DMS153 (cell line): ENCODE data around the gene SERPINE2.
"Not testable (repeated sequence)": the region's sequence is repeated elsewhere in the genome, so short reads cannot be mapped to it uniquely, and the experiment has no call there.

ENCODE experiments used
- DNase-seq: peaks from one replicate; lab custom pipeline; 2025; lab: John Stamatoyannopoulos, UW

SERPINE2 gene

DNA sequence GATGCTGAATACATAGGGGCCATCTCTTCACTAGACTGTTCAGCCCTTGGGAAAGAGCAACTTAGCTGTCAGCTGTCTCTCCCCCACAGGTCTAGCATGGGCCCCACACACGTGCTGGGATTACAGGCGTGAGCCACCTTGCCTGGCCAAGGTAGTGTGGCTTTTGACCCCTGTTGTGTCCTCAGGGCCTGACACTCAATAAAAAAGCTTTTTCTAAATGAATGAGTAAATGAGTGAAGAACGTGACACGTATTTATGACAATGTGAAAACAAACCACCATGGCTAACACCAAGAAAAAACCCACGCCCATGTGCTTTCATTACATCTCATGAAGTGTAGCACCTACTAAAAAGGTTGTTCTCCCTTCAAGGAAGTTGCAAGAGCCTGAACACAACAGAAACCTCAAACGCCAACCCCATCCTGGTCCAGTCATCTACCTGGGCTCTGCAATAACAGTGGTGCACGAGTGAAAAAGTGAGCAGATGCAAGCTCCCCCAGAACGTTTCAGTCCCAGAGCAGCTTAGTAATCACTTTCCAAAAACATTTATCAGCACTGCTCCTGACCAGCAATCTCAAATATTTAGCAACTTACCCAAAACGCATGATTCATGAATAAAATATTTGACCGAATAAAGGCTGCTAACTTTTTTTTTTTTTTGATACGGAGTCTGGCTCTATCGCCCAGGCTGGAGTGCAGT is 97.4 kb downstream of the SERPINE2 start:
- DNase-seq: no peak

DNA sequence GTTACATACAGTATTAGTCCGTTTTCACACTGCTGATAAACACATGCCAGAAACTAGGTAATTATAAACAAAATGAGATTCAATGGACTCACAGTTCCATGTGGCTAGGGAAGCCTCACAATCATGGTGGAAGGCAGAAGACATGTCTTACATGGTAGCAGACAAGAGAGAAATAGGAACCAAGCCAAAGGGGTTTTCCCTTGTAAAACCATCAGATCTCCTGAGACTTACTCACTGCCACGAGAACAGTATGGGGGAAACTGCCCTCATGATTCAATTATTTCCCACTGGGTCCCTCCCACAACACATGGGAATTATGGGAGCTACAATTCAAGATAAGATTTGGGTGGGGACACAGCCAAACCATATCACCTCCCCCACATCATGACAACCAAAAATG is 99.6 kb downstream of the SERPINE2 start:
- DNase-seq: not testable (repeated sequence)

DNA sequence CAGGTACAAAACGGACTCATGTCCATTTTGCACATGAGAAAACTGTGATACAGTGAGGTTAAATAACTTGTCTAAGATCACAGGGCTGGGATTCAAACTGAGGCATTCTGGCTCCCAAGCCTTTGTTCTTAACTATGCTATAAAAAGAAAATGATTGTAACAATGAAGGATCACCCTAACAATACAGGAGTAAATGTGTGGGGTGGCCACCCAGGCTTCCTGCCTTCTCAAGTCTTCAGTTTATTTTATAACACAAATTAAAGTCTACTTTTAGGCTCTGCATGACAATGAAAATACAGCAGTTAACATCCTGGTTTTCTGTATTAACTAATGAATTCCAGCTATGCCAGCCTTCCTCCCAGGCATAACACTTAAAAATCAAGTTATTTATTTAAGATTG is 101.6 kb downstream of the SERPINE2 start:
- DNase-seq: no peak

DNA sequence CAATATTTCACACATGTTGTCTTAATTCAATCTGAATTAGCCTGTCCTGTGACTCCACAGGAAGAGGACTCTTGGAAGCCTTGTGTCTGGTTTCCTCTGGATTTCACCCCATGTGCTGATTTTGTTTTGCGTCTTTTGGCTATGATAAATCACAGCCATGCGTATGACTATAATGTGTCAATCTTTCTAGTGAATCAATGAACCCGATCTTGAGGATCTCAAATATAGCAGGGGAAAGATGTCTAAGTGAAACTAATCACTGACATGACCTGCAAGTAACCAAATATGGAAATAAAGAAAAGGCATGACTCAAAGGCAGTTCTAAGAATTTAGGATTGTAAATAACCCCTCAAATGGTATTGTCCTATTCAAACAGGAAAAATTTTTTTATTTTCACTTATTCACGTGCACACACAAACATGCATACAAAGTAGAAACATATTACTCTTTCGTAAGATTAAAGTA is 102.2 kb downstream of the SERPINE2 start:
- DNase-seq: no peak

DNA sequence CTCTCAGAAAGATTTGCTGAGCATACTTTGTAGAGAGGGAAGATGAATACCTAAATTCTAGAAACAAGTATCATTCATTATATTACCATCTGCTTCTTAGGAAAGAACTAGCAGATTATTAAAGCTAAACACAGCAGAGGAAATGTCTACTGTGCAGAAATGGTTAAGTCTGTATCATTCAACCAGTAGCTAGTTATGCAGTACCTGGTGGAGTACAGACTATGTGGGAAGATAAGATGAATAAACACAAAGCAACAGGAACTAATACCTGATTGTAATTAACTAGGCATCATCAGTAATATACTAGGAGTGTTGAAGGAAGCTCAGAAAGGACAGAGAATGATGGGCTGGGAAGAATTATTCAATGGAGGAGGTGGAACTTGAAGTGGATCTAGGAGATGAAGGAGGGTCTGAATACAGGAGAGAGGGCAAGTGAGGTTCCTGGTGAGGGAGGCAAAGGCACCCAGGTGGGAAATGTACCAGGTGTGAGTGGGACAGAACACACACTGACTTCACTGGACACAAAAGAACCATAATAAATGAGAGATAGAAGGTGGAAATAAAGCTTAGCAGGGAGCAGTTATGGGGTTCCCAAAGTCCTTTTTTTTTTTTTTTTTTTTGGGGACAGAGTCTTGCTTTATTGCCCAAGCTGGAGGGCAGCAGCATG is 103.5 kb downstream of the SERPINE2 start:
- DNase-seq: no peak

DNA sequence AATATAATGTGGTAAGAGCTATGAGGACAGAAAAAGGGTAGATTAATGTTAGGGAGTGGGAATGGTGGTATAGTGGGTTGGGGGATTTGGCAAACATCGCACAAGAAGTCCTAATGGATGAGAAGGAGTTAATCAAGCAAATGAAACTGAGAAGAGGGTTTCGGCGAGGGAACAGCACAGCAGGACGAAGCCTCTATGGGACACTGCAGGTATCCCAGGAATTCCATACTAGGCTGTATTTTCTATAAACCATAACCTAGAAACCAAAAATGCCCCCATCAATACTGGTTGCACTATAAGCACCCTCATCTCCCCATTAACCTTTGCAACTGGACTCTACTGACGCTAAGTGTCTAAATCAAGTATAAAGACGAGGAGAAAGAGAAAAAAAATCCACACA is 104.2 kb downstream of the SERPINE2 start:
- DNase-seq: no peak

DNA sequence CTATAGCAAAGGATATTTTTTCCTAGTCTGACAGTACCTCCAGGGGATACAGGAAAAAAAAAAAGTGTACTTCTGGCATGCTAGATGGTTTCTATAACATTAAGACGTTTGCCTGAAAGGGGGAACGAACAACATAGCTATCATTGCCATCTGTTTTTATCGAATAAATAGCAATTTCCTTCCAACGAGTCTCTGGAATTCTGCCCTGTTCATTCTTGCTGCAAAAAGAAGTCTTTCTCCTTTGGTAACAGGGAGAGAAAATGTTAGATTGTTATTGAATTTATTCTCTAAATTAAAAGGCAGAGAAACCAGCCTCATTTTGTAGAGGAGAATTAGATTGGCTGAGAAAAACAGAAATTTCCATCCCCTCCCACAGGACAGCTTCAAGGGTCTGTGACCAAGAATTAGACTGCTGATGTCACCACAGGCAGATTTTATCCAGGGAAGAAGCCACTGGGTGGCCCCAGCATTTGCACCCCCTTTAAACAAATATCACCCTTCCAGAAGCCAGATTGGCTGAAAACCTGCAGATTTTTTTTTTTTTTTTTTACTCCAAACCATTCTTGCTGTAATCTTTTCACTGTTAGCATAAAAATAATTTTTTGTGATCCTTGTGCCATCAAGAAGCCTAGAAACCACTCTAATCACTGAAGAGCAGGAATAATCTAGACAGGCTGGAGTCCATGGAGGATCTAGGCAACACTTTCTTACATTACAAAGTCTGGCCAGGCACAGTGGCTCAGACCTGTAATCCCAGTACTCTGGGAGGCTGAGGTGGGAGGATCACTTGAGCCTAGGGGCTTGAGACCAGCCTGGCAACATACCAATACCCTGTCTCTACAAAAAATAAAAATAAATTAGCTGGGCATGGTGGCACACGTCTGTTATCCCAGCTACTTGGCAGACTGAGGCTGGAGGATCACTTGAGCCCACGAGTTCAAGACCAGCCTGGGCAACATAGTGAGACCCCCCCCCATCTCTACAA is 106.0 kb downstream of the SERPINE2 start:
- DNase-seq: no peak

DNA sequence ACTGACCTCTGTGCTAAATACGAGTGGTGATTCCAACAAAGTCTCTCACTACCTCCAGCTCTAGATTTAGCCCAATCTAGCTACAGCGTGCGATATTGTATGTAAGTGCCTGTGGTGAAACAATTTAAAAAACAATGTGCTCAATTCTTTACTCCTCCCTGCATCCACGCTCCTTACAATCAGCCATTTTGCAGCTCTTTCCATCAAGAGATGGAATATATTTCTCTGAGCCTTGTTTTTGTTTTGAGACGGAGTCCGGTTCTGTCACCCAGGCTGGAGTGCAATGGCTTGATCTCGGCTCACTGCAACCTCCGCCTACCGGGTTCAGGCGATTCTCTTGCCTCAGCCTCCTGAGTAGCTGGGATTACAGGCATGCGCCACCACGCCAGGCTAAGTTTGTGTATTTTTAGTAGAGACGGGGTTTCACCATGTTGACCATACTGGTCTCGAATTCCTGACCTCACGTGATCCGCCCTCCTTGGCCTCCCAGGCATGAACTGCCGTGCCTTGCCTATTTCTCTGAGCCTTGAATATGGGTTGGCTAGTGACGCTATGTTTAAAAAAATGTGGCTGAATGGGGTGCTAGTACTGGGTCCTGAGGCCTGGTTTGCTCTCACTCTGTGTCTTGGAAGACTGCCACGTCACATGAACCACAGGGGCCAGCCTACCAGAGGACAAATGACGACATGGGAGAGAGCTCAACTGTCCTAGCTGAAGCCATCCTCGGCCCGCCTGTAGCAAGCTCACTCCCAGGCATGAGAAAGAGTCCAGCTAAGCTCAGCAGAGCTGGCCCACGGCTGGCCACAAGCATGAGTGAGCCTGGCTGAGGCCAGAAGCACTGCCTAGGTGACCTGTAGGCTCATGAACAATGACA is 108.7 kb downstream of the SERPINE2 start:
- DNase-seq: no peak

DNA sequence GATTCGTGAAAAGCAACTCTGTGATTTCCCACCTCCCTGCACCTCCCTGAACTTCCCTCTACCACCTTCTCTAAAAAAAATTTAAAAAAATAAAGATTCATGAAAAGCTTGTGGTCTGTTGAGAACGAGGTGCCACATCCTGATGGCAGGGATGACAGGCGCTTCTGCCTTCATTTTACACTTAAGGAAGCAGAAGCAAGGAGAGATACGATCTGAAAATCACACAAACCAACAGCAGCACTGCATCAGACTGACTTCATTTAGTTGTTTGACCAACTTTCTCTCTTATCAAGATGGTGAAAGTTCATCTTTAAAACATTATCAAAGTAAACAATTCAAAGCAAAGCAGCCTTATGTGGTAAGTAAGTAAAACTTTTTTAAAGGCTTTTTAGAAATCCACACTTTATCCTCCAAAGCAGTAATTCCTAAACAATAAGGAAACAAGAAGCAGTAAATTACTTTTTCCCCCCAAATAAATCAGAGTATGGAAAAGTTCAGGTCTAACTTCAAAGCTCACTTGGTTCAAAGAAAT is 109.4 kb downstream of the SERPINE2 start:
- DNase-seq: no peak

DNA sequence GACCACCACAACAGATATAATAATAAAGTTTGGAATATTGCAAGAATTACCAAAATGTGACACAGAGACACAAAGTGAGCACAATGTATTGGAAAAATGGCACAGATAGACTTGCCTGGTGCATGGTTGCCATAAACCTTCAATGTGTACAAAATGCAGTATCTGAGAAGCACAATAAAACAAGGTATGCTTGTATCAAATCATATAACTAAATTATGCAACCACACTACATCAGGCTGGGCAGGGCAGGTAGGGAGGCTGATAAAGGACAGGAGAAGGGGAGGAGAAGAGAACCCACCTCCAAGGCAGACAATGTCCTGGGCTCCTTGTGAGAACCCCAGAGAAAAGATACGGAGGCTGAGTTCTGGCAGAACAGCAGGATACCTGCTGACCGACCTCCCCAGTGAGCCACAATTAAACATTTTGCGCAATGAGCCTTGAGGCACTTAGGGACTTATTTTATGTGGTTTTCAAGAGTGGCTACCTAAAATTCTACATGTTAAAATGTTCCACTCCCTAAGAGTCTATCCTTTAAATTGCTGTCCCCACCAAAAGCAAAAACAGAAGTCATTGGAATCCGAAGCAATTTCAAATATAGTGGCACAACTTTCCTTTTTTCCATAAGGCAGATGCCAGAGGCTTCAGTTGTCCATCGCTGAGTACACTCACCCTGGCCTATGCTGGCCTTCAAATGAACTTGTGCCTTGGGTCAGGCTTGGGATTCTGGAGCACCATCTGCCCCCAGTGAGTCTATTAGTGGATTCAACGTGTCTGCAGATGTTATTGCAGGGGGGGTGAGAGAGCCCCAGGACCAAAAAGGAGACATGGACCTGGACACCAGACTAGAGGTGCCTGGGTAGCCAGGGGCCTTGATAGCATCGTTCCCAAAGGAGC is 110.7 kb downstream of the SERPINE2 start:
- no peak for DNase-seq

DNA sequence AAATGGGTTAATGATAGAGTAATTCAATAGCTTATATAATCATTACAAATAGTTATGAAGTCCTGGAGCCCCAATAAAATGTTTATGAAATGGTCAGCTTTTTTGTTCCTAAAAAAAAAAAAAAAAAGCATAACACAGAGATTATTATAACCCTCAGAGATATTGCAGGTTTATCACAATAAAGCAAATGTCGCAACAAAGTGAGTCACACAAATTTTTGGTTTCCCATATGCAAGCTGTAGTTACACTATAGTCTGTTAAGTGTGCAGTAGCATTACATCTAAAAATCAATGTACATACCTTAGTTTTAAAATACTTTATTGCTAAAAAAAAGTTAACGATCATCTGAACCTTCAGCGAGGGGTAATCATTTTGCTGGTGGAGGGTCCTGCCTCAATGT is 114.0 kb downstream of the SERPINE2 start:
- DNase-seq: no peak
